ENCODE data around the gene LTK.

The LTK gene

GRCh38 chr15:41498657-41499056, 15.0 kb downstream of the LTK start:
- TF ChIP-seq EZH2 (IDR thresholded peaks at IDR 0.05; ENCODE audit: borderline replicate concordance, low read depth, low read length, severe bottlenecking), result no peak
- TF ChIP-seq CTCF (IDR thresholded peaks at IDR 0.05; ENCODE audit: borderline replicate concordance, extremely low read depth, low read length, poor library complexity, severe bottlenecking), result no peak
- Histone ChIP-seq H3K9ac (ENCODE audit: low read depth, low read length) (no peak overlapping the region), H3K4me2 (ENCODE audit: insufficient read depth, low read length) (no peak overlapping the region), H2AFZ (ENCODE audit: low read depth, low read length) (no peak overlapping the region), H4K20me1 (ENCODE audit: insufficient read depth, low read length) (peaks cover 4% of the 10 kb centered on the region; the same call in 1 of the 2 replicates), H3K36me3 (ENCODE audit: insufficient read depth, low read length) (no peaks in the 10 kb centered on the region), H3K27me3 (ENCODE audit: insufficient read depth, low read length, poor library complexity) (peaks cover 9% of the 10 kb centered on the region), H3K9me3 (ENCODE audit: insufficient read depth, low read length, severe bottlenecking) (no peaks in the 10 kb centered on the region), H3K79me2 (ENCODE audit: insufficient read depth, low read length) (no peaks in the 10 kb centered on the region), H3K27ac (ENCODE audit: low read length) (no peak overlapping the region), H3K4me3 (ENCODE audit: low read depth in 1 of 2, low read length in 2 of 2) (no peak overlapping the region), H3K4me1 (ENCODE audit: insufficient read depth, low read length) (peaks cover 12% of the 10 kb centered on the region)
- ATAC-seq (ENCODE audit: insufficient read depth, low read depth) (no peak), DNase-seq (no peak)

- Histone ChIP-seq H4K20me1 (ENCODE audit: insufficient read depth, low read length) (peaks cover 4% of the 10 kb centered on the region; the same call in 1 of the 2 replicates), H3K4me1 (ENCODE audit: insufficient read depth, low read length) (peaks cover 26% of the 10 kb centered on the region), H3K9ac (ENCODE audit: low read depth, low read length) (no peak overlapping the region), H3K9me3 (ENCODE audit: insufficient read depth, low read length, severe bottlenecking) (no peaks in the 10 kb centered on the region), H2AFZ (ENCODE audit: low read depth, low read length) (no peak overlapping the region), H3K4me2 (ENCODE audit: insufficient read depth, low read length) (no peak overlapping the region), H3K27me3 (ENCODE audit: insufficient read depth, low read length, poor library complexity) (peaks cover 9% of the 10 kb centered on the region), H3K79me2 (ENCODE audit: insufficient read depth, low read length) (no peaks in the 10 kb centered on the region), H3K27ac (ENCODE audit: low read length) (no peak overlapping the region), H3K36me3 (ENCODE audit: insufficient read depth, low read length) (no peaks in the 10 kb centered on the region), H3K4me3 (ENCODE audit: low read depth in 1 of 2, low read length in 2 of 2) (no peak overlapping the region)
- TF ChIP-seq CTCF (IDR thresholded peaks at IDR 0.05; ENCODE audit: borderline replicate concordance, extremely low read depth, low read length, poor library complexity, severe bottlenecking), result no peak
- no peak for TF ChIP-seq EZH2 (IDR thresholded peaks at IDR 0.05; ENCODE audit: borderline replicate concordance, low read depth, low read length, severe bottlenecking)
- ATAC-seq (ENCODE audit: insufficient read depth, low read depth) (no peak), DNase-seq (no peak)
Observed at GRCh38 chr15:41495736-41496599, 17.7 kb downstream of the LTK start.

GRCh38 chr15:41494922-41495735, 18.5 kb downstream of the LTK start:
- no peak for TF ChIP-seq EZH2 (IDR thresholded peaks at IDR 0.05; ENCODE audit: borderline replicate concordance, low read depth, low read length, severe bottlenecking)
- no peak for TF ChIP-seq CTCF (IDR thresholded peaks at IDR 0.05; ENCODE audit: borderline replicate concordance, extremely low read depth, low read length, poor library complexity, severe bottlenecking)
- H3K9ac ChIP-seq (ENCODE audit: low read depth, low read length), result no peak overlapping the region; the same call in 1 of the 2 replicates
- no peak overlapping the region for H3K27ac ChIP-seq (ENCODE audit: low read length)
- no peak overlapping the region for H2AFZ ChIP-seq (ENCODE audit: low read depth, low read length)
- peaks cover 9% of the 10 kb centered on the region for H3K27me3 ChIP-seq (ENCODE audit: insufficient read depth, low read length, poor library complexity)
- H3K4me1 ChIP-seq (ENCODE audit: insufficient read depth, low read length), result peaks cover 26% of the 10 kb centered on the region
- peak overlapping the region; percentile 98 for H3K4me2 ChIP-seq (ENCODE audit: insufficient read depth, low read length)
- no peaks in the 10 kb centered on the region for H3K79me2 ChIP-seq (ENCODE audit: insufficient read depth, low read length)
- no peaks in the 10 kb centered on the region for H3K36me3 ChIP-seq (ENCODE audit: insufficient read depth, low read length)
- DNase-seq, result no peak
- H3K4me3 ChIP-seq (ENCODE audit: low read depth in 1 of 2, low read length in 2 of 2), result no peak overlapping the region
- no peak for ATAC-seq (ENCODE audit: insufficient read depth, low read depth)
- H3K9me3 ChIP-seq (ENCODE audit: insufficient read depth, low read length, severe bottlenecking), result no peaks in the 10 kb centered on the region
- H4K20me1 ChIP-seq (ENCODE audit: insufficient read depth, low read length), result peaks cover 4% of the 10 kb centered on the region; the same call in 1 of the 2 replicates
